ENCODE data around the gene SRGAP1. TPM values are rescaled to one million over a fixed set of nuclear protein-coding genes. Genes with fewer than 3 reads are reported as not detected.

SRGAP1 gene
- total and polyA plus RNA-seq, 7 donors, result 0.23 to 5.1 (median 1.5) TPM

- H3K27me3 ChIP-seq (ENCODE audit: insufficient read depth in 3 of 3, low read length in 2 of 3), result no peaks in the 10 kb centered on the region
- ATAC-seq, result peak; percentile 72 to 90 (median 86)
- no peak for TF ChIP-seq CTCF (IDR thresholded peaks at IDR 0.05)
- H3K36me3 ChIP-seq (ENCODE audit: insufficient read depth in 1 of 2, low read depth in 1 of 2), result no peaks in the 10 kb centered on the region
- DNase-seq, result peak; percentile 57 to 66
- H3K4me1 ChIP-seq, result peaks cover 23% of the 10 kb centered on the region
- intact Hi-C loops (cut with DNase I), result no loop called here
- no peaks in the 10 kb centered on the region for H3K9me3 ChIP-seq
- WGBS, 3 donors, result 6 to 11% (median 7%) methylated on average over 5 of the region's 5 CpGs
- no peak overlapping the region for H3K4me3 ChIP-seq
- H3K27ac ChIP-seq, result peak overlapping the region; percentile 64
These were observed 254.9 kb downstream of the SRGAP1 start for GRCh38 chr12:64099397-64099796.

GRCh38 chr12:64102339-64102738 lies 257.8 kb downstream of the SRGAP1 start:
- no peak overlapping the region for H3K27ac ChIP-seq
- intact Hi-C loops (cut with DNase I), result no loop called here
- H3K9me3 ChIP-seq, result no peaks in the 10 kb centered on the region
- 95 to 96% (median 95%) methylated on average over 4 of the region's 4 CpGs for WGBS, 3 donors
- no peaks in the 10 kb centered on the region for H3K27me3 ChIP-seq (ENCODE audit: insufficient read depth in 3 of 3, low read length in 2 of 3)
- DNase-seq (no peak), ATAC-seq (no peak)
- TF ChIP-seq CTCF (IDR thresholded peaks at IDR 0.05), result no peak
- peaks cover 27% of the 10 kb centered on the region for H3K4me1 ChIP-seq
- H3K36me3 ChIP-seq (ENCODE audit: insufficient read depth in 1 of 2, low read depth in 1 of 2), result no peaks in the 10 kb centered on the region
- H3K4me3 ChIP-seq, result no peak overlapping the region

- no peak overlapping the region for H3K4me3 ChIP-seq
These were observed 259.6 kb downstream of the SRGAP1 start for GRCh38 chr12:64103825-64104740.

GRCh38 chr12:64105026-64105425 lies 260.5 kb downstream of the SRGAP1 start:
- 92 to 95% (median 94%) methylated on average over 3 of the region's 3 CpGs for WGBS, 3 donors
- Histone ChIP-seq H3K27ac (no peak overlapping the region), H3K4me3 (no peak overlapping the region), H3K27me3 (ENCODE audit: insufficient read depth in 3 of 3, low read length in 2 of 3) (no peaks in the 10 kb centered on the region), H3K36me3 (ENCODE audit: insufficient read depth in 1 of 2, low read depth in 1 of 2) (no peaks in the 10 kb centered on the region), H3K9me3 (no peaks in the 10 kb centered on the region), H3K4me1 (peaks cover 12% of the 10 kb centered on the region)
- intact Hi-C loops (cut with DNase I), result loop anchor here in 1 of 2 donors (5.0 kb wide), 2 partner anchors 72 to 263 kb away; partner anchors contain the start of gene SRGAP1
- ATAC-seq (no peak), DNase-seq (no peak)
- no peak for TF ChIP-seq CTCF (IDR thresholded peaks at IDR 0.05)

More at GRCh38 chr12:64103825-64104740, 259.6 kb downstream of the SRGAP1 start:
- Histone ChIP-seq H3K9me3 (no peaks in the 10 kb centered on the region), H3K27ac (no peak overlapping the region), H3K27me3 (ENCODE audit: insufficient read depth in 3 of 3, low read length in 2 of 3) (no peaks in the 10 kb centered on the region), H3K4me1 (peaks cover 19% of the 10 kb centered on the region), H3K36me3 (ENCODE audit: insufficient read depth in 1 of 2, low read depth in 1 of 2) (no peaks in the 10 kb centered on the region)
- no peak for TF ChIP-seq CTCF (IDR thresholded peaks at IDR 0.05)
- peak; percentile 92 to 100 (median 98) for ATAC-seq
- peak; percentile 32 to 61 for DNase-seq
- WGBS, 3 donors, result 46 to 49% (median 46%) methylated on average over 10 of the region's 10 CpGs
- intact Hi-C loops (cut with DNase I), result no loop called here
